Activated CD4-positive, alpha-beta T cell treated with anti-CD3 and anti-CD28 coated beads for 36 hours (primary cell): Measurements from ENCODE around the gene APBA1. TPM values are rescaled to one million over a fixed set of nuclear protein-coding genes. Genes with fewer than 3 reads are reported as not detected.

Experiments used
- ATAC-seq: fragments of 200-7000 bp; cut with Tn5 transposase; one replicate; pipeline ENCODE4 v1.10.0; 2021; ENCODE audit warnings: mild to moderate bottlenecking, moderate library complexity
- CTCF ChIA-PET: fragments of 350-600 bp; sonication (Branson Sonifier 250); formaldehyde crosslinking; loops from one replicate; lab custom pipeline; 2021; ENCODE audit warnings: antibody characterized with exemption; lab: Charles Lee
- POLR2A ChIA-PET: fragments of 350-600 bp; sonication (Branson Sonifier 250); formaldehyde crosslinking; loops from one replicate; lab custom pipeline; 2021; ENCODE audit warnings: antibody characterized with exemption, inconsistent platforms; lab: Charles Lee
- DNase-seq: peaks from one replicate; pipeline ENCODE4 v3.0.0-alpha.2; 2020
- H3K27ac Mint-ChIP-seq: one replicate; pipeline ENCODE4 v1.8.0; 2021; ENCODE audit warnings: mixed read lengths
- H3K27me3 Mint-ChIP-seq: one replicate; pipeline ENCODE4 v1.8.0; 2021; ENCODE audit warnings: mixed read lengths
- H3K36me3 Mint-ChIP-seq: one replicate; pipeline ENCODE4 v1.8.0; 2021; ENCODE audit warnings: low read depth, mixed read lengths
- H3K4me1 Mint-ChIP-seq: one replicate; pipeline ENCODE4 v1.8.0; 2021; ENCODE audit warnings: mixed read lengths
- H3K4me3 Mint-ChIP-seq: one replicate; pipeline ENCODE4 v1.8.0; 2021; ENCODE audit warnings: mild to moderate bottlenecking, moderate library complexity, mixed read lengths
- H3K9me3 Mint-ChIP-seq: one replicate; pipeline ENCODE4 v1.8.0; 2021; ENCODE audit warnings: low read depth, mixed read lengths
- intact Hi-C, 2 experiments: fragments of 100-400 bp; cut with DNase I in 1 of 2; cut with micrococcal nuclease in 1 of 2; formaldehyde crosslinking; loops; one replicate each; pipeline versions ENCODE4 v1.14.2 to v1.15.1; 2022 to 2024; cut with DNase I, micrococcal nuclease
- total RNA-seq, 2 experiments: library from RNA; stranded (reverse); gene quantifications; one replicate each; pipeline ENCODE4 v1.2.3, GENCODE V29; 2021

The APBA1 gene
- total RNA-seq, 2 experiments from 2014 or later: 0.16 to 0.35 TPM

DNA sequence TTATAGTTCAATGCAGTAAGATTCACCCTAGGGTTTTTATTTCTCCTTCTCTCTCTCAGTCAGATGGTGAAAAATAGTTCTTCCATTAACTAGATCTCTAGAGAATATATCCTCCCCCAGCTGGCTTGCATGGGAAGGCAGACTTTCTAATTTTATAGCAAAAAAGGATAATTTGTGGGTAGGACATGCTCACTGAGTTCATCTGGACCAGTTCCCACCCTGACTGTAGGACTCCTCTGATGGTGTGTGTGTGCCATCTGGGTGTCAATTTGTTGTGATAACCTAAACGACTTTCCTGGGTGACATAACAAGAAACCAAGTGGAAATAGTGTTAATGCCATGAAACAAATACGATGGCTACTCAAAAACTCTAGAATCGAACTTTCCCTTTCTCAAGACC, 44.9 kb downstream of the APBA1 start:
- no peak for DNase-seq
- Mint-ChIP-seq H3K27me3 (peaks cover 16% of the 10 kb centered on the region), H3K4me1 (no peaks in the 10 kb centered on the region), H3K9me3 (no peaks in the 10 kb centered on the region), H3K27ac (no peak overlapping the region), H3K4me3 (no peak overlapping the region), H3K36me3 (no peaks in the 10 kb centered on the region)
- intact Hi-C loops: no loop called here
- ChIA-PET POLR2A (no interaction called here), CTCF (no interaction called here)
- no peak for ATAC-seq

DNA sequence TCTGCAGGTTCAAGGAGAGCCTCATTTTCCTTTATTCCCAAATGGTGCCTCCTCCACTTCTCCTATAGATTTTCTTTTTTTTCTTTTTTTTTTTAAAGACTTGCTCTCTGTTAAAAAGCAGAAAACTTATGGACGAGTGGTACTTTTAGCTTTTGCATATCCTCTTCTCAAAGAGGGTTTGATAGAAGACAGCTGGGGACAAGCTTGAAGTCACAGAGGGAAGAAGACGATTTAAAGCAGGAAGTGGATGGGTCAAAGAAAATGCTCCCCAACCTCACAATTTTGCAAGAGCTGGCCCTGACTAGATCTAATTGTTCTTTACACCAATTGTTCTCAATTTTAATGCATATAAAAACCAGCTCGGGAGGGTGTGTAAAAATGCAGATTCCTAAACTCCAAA, 48.9 kb downstream of the APBA1 start:
- ChIA-PET POLR2A (no interaction called here), CTCF (no interaction called here)
- intact Hi-C loops: no loop called here
- DNase-seq: no peak
- Mint-ChIP-seq H3K4me1 (no peaks in the 10 kb centered on the region), H3K9me3 (no peaks in the 10 kb centered on the region), H3K27ac (no peak overlapping the region), H3K27me3 (peaks cover 11% of the 10 kb centered on the region), H3K36me3 (no peaks in the 10 kb centered on the region), H3K4me3 (no peak overlapping the region)
- ATAC-seq: no peak

DNA sequence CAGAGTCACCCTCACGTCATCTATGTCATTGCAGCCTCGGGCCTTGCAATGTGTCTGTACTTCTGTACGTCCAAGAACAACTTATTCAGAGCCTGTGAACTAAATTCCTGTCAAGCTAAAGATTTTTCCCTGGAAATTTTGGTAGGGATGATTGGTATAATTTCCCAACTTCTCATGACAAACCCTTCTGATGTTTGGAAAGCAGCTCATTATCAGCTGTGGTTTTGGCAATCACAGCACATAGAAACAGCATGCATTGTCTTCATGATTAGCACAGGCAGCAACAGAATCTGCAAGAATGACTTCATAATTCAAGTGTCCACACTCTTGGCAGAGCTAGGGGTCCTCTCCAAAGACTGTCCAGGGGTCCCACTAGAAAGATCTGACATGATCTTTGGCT, 49.5 kb downstream of the APBA1 start:
- Mint-ChIP-seq H3K36me3 (no peaks in the 10 kb centered on the region), H3K27me3 (peaks cover 11% of the 10 kb centered on the region), H3K4me1 (no peaks in the 10 kb centered on the region), H3K27ac (no peak overlapping the region), H3K4me3 (no peak overlapping the region), H3K9me3 (no peaks in the 10 kb centered on the region)
- intact Hi-C loops: no loop called here
- ATAC-seq (no peak), DNase-seq (no peak)
- ChIA-PET POLR2A (no interaction called here), CTCF (no interaction called here)

DNA sequence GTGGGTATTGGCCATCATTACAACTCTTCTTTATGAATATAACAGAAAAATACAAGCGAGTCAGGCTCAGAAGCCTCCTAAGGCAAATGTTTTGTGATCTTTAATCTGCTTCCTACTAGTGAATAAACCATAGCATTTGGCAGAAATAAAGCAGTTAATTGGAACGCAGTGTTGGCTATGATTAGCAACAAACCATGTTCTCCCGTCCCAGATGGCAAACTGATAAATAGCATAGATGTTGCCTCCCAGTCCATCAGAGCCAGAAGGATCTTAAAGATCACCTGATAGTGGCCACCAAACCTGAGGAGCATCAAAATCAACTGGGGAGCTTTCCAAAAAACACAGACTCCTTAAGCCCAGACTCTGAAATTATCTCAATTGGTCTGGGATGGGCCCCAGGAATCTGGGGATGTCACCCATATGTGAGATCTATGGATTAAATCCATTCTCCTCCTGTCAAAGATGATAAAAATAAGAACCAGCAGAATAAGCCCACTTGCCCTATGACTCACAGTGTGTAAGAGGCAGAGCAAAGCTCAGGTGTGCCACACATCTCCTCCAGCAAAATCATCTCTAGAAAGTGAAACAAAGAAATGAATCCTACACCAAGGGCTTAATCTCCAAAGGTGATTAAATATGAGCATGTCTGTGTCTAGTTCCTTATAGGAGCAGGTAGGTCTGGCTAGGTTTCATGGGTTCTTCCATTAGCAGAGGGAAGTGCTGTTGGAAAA, 50.3 kb downstream of the APBA1 start:
- no peak overlapping the region for H3K4me3 Mint-ChIP-seq
- CTCF ChIA-PET: no interaction called here
- no peak overlapping the region for H3K27ac Mint-ChIP-seq
- POLR2A ChIA-PET: no interaction called here
- no peaks in the 10 kb centered on the region for H3K4me1 Mint-ChIP-seq
- no peaks in the 10 kb centered on the region for H3K36me3 Mint-ChIP-seq
- intact Hi-C loops: no loop called here
- no peaks in the 10 kb centered on the region for H3K9me3 Mint-ChIP-seq
- DNase-seq: no peak
- H3K27me3 Mint-ChIP-seq: peaks cover 5% of the 10 kb centered on the region
- ATAC-seq: no peak

DNA sequence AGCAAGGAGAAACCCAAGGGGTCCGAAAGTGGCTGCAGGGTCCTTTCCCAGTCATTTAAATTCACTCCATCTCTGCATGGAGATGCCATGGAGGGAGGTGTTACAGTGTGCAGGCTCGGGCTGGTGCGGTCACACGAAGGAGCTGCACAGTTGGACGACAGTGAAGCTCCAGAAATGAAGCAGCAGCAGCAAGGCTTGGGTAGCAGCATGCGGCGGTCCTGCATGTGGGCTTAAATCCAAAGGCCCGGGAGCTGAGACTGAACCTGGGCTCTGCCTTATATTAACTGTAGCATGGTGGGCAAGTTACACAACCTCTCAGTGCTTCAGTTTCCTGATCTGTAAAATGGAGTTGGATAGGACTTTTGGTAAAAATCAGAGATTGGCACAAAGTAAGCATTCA, 51.4 kb downstream of the APBA1 start:
- no peaks in the 10 kb centered on the region for H3K36me3 Mint-ChIP-seq
- DNase-seq (no peak), ATAC-seq (no peak)
- H3K4me3 Mint-ChIP-seq: no peak overlapping the region
- no peak overlapping the region for H3K27ac Mint-ChIP-seq
- CTCF ChIA-PET: no interaction called here
- H3K27me3 Mint-ChIP-seq: peaks cover 6% of the 10 kb centered on the region
- POLR2A ChIA-PET: no interaction called here
- H3K4me1 Mint-ChIP-seq: no peaks in the 10 kb centered on the region
- intact Hi-C loops: no loop called here
- no peaks in the 10 kb centered on the region for H3K9me3 Mint-ChIP-seq

DNA sequence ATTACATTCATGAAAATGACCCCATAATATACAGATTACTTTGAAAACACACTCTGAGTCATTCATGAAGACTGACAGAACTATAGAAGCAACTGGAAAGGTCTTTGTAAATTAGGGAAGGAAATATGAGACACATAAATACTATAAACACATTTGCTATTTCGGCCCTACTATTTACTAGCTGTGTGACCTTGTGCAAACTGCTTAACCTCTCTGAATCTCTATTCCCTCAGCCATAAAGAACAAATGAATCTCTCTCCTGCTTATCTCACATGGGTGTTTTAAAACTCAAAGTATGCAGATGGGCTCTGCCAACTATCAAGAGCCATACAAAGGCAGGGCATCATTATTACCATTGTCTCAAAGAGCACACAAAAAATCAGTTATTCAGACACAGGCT, 52.9 kb downstream of the APBA1 start:
- no peak for DNase-seq
- Mint-ChIP-seq H3K9me3 (no peaks in the 10 kb centered on the region), H3K4me1 (no peaks in the 10 kb centered on the region), H3K27me3 (peaks cover 3% of the 10 kb centered on the region), H3K27ac (no peak overlapping the region), H3K36me3 (no peaks in the 10 kb centered on the region), H3K4me3 (no peak overlapping the region)
- intact Hi-C loops: no loop called here
- no peak for ATAC-seq
- CTCF ChIA-PET: no interaction called here
- POLR2A ChIA-PET: no interaction called here

DNA sequence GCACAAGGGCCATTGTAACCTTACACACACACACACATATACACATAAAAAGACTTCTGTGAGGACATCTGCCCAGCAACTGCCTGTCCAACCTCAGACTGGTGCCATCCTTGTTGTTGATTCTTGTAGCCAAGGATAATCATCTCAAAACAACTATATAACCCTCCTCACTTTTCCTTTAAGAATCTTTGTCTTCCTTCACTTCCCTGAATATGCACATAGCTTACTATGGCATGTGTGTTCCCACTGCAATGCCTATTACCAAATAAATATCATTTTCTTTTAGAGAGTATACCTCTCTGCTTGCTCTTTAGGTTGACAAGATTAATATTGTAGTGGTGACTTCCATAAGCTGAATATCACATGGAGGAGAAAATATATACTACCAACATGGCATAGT, 55.2 kb downstream of the APBA1 start:
- POLR2A ChIA-PET: no interaction called here
- H3K4me3 Mint-ChIP-seq: no peak overlapping the region

DNA sequence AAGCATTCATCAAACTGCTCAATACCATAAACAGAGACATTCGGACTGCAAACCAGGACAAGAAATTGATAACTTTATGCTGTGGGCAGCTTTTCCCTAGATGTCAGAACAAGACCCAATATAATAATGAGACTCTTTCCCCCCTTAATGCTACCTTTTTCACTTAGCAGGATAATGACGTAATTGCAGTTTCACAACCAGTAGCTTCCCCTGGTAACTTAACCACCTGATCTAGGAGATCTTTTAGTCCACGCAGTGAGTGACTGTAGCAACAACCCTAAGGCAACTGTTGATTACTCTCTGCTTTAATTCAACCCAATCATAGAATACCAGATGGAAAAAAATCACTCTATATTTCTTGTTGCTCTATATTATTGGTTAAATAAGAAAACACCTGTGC, 56.3 kb downstream of the APBA1 start:
- ATAC-seq (no peak), DNase-seq (no peak)
- Mint-ChIP-seq H3K4me1 (no peaks in the 10 kb centered on the region), H3K4me3 (no peak overlapping the region), H3K27ac (no peak overlapping the region), H3K9me3 (no peaks in the 10 kb centered on the region), H3K36me3 (no peaks in the 10 kb centered on the region), H3K27me3 (peaks cover 4% of the 10 kb centered on the region)
- POLR2A ChIA-PET: no interaction called here
- CTCF ChIA-PET: no interaction called here
- intact Hi-C loops: no loop called here

More for the DNA sequence above, 55.2 kb downstream of the APBA1 start:
- no peaks in the 10 kb centered on the region for H3K36me3 Mint-ChIP-seq
- CTCF ChIA-PET: no interaction called here
- no peak overlapping the region for H3K27ac Mint-ChIP-seq
- DNase-seq (no peak), ATAC-seq (no peak)
- H3K27me3 Mint-ChIP-seq: peaks cover 4% of the 10 kb centered on the region
- intact Hi-C loops: no loop called here
- no peaks in the 10 kb centered on the region for H3K9me3 Mint-ChIP-seq
- H3K4me1 Mint-ChIP-seq: no peaks in the 10 kb centered on the region

DNA sequence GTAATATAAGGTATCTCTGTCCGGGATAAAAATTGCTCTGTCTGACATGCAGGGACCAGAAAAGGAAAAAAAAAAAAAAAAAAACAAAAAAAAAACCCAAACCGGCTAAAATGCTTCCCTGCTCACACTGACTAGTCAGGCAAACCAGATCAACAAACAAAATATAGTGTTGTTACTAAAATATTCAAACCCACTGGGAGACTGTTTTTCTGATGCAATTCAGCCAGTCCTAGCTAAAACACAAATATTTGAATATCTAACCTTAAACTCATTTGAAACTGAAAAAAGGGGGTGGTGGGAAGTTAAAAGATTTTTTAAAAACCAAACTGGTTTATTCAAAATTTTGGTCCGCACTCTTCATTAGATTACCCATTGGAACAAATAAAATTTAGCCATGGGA, 61.0 kb downstream of the APBA1 start:
- POLR2A ChIA-PET: no interaction called here
- H3K4me3 Mint-ChIP-seq: no peak overlapping the region
- ATAC-seq (no peak), DNase-seq (no peak)
- H3K36me3 Mint-ChIP-seq: no peaks in the 10 kb centered on the region
- H3K27ac Mint-ChIP-seq: no peak overlapping the region
- H3K9me3 Mint-ChIP-seq: no peaks in the 10 kb centered on the region
- H3K4me1 Mint-ChIP-seq: no peaks in the 10 kb centered on the region
- CTCF ChIA-PET: no interaction called here
- intact Hi-C loops: no loop called here
- peaks cover 2% of the 10 kb centered on the region for H3K27me3 Mint-ChIP-seq

DNA sequence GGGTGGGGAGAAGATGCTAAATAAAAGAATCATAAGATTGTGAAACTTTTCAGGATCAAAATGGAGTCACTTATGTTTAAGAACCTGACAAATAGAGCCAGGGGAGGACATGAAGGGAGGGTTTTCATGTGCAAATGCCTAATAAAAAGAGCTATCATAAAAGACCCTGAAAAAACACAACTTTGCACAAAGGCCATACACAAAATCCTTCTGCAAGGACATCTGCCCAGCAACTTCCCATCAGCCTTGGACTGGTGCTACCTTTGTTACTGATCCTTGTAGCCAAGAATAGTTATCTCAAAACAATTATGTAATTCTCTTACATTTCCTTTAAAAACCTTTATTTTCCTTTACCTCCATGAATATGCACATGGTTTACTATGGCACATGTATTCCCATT, 63.0 kb downstream of the APBA1 start:
- intact Hi-C loops: no loop called here
- H3K27me3 Mint-ChIP-seq: peaks cover 8% of the 10 kb centered on the region
- POLR2A ChIA-PET: no interaction called here
- DNase-seq (no peak), ATAC-seq (no peak)
- no peaks in the 10 kb centered on the region for H3K36me3 Mint-ChIP-seq
- H3K4me3 Mint-ChIP-seq: no peak overlapping the region
- H3K27ac Mint-ChIP-seq: no peak overlapping the region
- H3K9me3 Mint-ChIP-seq: no peaks in the 10 kb centered on the region
- H3K4me1 Mint-ChIP-seq: no peaks in the 10 kb centered on the region
- CTCF ChIA-PET: no interaction called here

DNA sequence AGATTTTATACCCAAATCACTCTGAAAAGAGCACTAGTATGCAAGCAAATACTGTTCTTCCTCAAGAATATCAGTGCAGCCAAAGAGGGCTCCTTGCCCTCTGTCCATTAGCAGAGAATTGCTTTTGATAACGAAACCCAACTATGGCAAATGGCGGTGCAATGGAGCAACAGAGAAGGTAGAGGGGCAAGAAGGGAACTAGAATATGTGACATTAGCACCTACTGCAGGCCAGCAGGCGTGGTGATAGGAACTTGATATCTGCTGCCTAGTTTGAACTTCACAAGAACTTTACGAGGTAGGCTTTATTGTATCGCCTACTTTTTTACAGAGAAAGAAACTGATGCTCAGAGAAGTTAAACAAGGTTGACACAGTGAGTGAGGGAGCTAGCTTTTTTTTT, 66.1 kb downstream of the APBA1 start:
- ChIA-PET POLR2A (no interaction called here), CTCF (no interaction called here)
- Mint-ChIP-seq H3K4me1 (no peaks in the 10 kb centered on the region), H3K9me3 (no peaks in the 10 kb centered on the region), H3K4me3 (no peak overlapping the region), H3K36me3 (no peaks in the 10 kb centered on the region), H3K27ac (no peak overlapping the region), H3K27me3 (peaks cover 6% of the 10 kb centered on the region)
- intact Hi-C loops: no loop called here
- ATAC-seq (no peak), DNase-seq (no peak)

DNA sequence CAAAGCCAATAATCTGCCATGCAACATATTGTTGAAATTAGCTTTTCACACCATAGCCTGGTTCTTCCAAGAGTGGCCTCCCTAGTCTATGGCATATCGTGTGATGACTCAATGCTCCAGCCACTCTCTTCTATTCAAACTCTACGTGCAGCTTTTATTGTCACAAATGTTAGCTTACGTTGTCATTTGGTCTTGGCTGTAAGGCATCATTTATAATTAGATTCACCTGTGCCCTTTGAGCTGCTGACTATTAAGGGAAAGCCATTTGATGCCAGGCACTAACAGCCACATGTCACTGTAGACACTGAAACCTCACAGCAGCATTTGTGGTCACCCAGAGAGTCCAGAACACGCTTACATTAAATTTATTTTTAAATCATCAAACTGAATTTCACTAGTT, 66.8 kb downstream of the APBA1 start:
- ATAC-seq: no peak
- POLR2A ChIA-PET: no interaction called here

More for the DNA sequence above, 66.8 kb downstream of the APBA1 start:
- no peak for DNase-seq
- H3K27ac Mint-ChIP-seq: no peak overlapping the region
- no peak overlapping the region for H3K4me3 Mint-ChIP-seq
- no peaks in the 10 kb centered on the region for H3K36me3 Mint-ChIP-seq
- intact Hi-C loops: no loop called here
- no peaks in the 10 kb centered on the region for H3K4me1 Mint-ChIP-seq
- H3K9me3 Mint-ChIP-seq: no peaks in the 10 kb centered on the region
- CTCF ChIA-PET: no interaction called here
- H3K27me3 Mint-ChIP-seq: peaks cover 6% of the 10 kb centered on the region
